Measurements from ENCODE around the gene PLEKHH1. TPM values are rescaled to one million over a fixed set of nuclear protein-coding genes. Genes with fewer than 3 reads are reported as not detected.

The PLEKHH1 gene
- total RNA-seq, 1 experiment from 2014 or later: 27.6 TPM

GRCh38 chr14:67575684-67576083 is 42.6 kb downstream of the PLEKHH1 start:
- DNase-seq (ENCODE audit: low read depth, low spot score) (no peak), ATAC-seq (no peak)
- no peaks in the 10 kb centered on the region for H3K79me2 ChIP-seq (ENCODE audit: insufficient read depth, low read length)
- RAD21 ChIA-PET (ENCODE audit: low non-redundant PET in 1 of 2, low total read pairs in 2 of 2, uncharacterized antibody in 2 of 2, unreplicated experiment in 2 of 2): no interaction called here
- H3K4me2 ChIP-seq (ENCODE audit: low read length): no peak overlapping the region
- TF ChIP-seq REST (IDR thresholded peaks at IDR 0.05; ENCODE audit: low read depth) (no peak), CEBPB (IDR thresholded peaks at IDR 0.05; ENCODE audit: low read depth) (no peak), CTCF (IDR thresholded peaks at IDR 0.05 in 2 of 3, conservative IDR thresholded peaks at IDR 0.05 in 1 of 3; ENCODE audit: borderline replicate concordance in 1 of 3, insufficient read depth in 1 of 3, low read depth in 2 of 3, low read length in 2 of 3) (no peak), ZNF274 (IDR thresholded peaks at IDR 0.05; ENCODE audit: low read depth, low read length) (no peak), ATF3 (IDR thresholded peaks at IDR 0.05) (no peak)
- no peak overlapping the region for H3K27ac ChIP-seq (ENCODE audit: low read depth, low read length)
- POLR2A ChIA-PET: no interaction called here
- H3K4me1 ChIP-seq (ENCODE audit: control insufficient read depth in 1 of 2, insufficient read depth in 2 of 2, low read length in 2 of 2): peaks cover 0 to 4% of the 10 kb centered on the region in 2 experiments; a peak in 1 of 4 replicates
- H3K9me2 ChIP-seq (ENCODE audit: insufficient read depth): no peaks in the 10 kb centered on the region
- H3K36me3 ChIP-seq (ENCODE audit: control insufficient read depth in 1 of 2, insufficient read depth in 2 of 2, low read length in 2 of 2): peaks cover 0 to 4% of the 10 kb centered on the region in 2 experiments; a peak in 1 of 4 replicates
- BruUV-seq (replicated peaks): no TSS peak
- no peaks in the 10 kb centered on the region for H4K20me1 ChIP-seq (ENCODE audit: insufficient read depth)
- H3K27me3 ChIP-seq (ENCODE audit: insufficient read depth, low read length): no peaks in the 10 kb centered on the region
- intact Hi-C loops (cut with micrococcal nuclease): no loop called here
- H3K4me3 ChIP-seq (replicated peaks in 1 of 2; ENCODE audit: low read depth in 1 of 2, low read length in 2 of 2): no peak overlapping the region
- no peak overlapping the region for H3K9ac ChIP-seq (ENCODE audit: low read length)
- CTCF ChIA-PET: interaction anchor here (1.1 to 2.7 kb wide), 4 partner anchors 43 to 148 kb away, joined by 3 to 7 read pairs (median 4); no protein-coding TSS in a partner anchor
- H2AFZ ChIP-seq (ENCODE audit: low read depth, low read length, poor library complexity, severe bottlenecking): no peak overlapping the region
- no peaks in the 10 kb centered on the region for H3K9me3 ChIP-seq (ENCODE audit: control insufficient read depth in 1 of 2, insufficient read depth in 1 of 2, low read depth in 1 of 2, low read length in 2 of 2)
